GM12874 (cell line): ENCODE data around the gene CMIP.

ENCODE experiments used
- TF ChIP-seq, protein P1 (sequence below): IDR thresholded peaks from 2 replicates; pipeline ENCODE4 v1.5.1; 2011; ENCODE audit warnings: low read depth, mild to moderate bottlenecking, control low read depth, low read length, moderate library complexity; ENCODE audit not compliant: insufficient read depth

The CMIP gene

DNA sequence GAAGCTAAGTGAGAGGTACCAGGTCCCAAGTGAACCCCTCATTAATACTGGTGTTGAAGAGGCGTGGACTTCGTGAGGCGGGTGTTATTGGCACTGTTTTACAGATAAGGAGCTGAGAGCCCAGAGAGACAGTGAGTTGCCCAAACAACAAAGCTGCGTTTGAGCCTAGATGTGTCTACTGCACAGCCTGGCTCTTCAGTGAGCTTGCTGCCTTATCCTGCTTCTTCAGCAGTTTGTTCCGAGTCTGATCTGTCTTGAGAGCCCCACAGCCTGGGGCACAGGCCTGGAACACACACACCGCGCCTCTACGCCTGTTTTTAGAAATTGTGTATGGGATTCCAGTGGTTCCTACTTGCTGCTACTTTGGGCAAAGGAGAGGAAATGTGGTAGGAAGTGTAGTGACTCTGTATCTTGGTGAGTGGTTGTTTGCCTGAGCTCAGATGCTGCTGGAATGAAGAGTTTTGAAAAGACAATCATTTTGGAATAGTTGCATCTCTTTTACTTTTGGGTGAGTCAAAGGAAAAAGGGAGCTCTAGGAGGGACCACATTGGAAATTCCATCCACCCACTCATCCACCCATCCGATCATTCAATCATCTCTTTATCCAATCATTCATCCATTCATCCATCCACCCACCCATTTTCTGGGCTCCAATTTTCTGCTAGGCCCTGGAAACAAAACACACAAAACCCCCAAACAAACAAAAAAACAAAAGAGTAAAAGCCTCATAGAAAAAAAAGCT lies 312.2 kb downstream of the CMIP start:
- TF ChIP-seq, protein P1, sequence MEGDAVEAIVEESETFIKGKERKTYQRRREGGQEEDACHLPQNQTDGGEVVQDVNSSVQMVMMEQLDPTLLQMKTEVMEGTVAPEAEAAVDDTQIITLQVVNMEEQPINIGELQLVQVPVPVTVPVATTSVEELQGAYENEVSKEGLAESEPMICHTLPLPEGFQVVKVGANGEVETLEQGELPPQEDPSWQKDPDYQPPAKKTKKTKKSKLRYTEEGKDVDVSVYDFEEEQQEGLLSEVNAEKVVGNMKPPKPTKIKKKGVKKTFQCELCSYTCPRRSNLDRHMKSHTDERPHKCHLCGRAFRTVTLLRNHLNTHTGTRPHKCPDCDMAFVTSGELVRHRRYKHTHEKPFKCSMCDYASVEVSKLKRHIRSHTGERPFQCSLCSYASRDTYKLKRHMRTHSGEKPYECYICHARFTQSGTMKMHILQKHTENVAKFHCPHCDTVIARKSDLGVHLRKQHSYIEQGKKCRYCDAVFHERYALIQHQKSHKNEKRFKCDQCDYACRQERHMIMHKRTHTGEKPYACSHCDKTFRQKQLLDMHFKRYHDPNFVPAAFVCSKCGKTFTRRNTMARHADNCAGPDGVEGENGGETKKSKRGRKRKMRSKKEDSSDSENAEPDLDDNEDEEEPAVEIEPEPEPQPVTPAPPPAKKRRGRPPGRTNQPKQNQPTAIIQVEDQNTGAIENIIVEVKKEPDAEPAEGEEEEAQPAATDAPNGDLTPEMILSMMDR, result no peak

DNA sequence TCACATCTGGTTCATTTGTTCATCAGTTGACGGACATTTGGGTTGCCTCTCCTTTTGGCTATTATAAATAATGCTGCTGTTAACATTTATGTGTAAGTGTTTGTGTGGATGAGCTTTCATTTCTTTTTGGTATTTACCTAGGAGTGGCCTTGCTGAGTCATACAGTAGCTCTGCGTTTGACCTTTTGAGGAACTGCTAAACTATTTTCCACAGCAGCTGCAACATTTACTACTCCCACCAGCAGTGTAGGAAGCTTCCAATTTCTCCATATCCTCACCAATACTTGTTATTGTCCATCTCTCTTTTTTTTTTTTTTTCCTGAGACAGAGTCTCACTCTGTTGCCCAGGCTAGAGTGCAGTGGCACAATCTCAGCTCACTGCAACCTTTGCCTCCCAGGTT lies 313.8 kb downstream of the CMIP start:
- TF ChIP-seq, protein P1, result no peak
